A549 (cell line): ENCODE data around the gene PTPRG. TPM values are rescaled to one million over a fixed set of nuclear protein-coding genes. Genes with fewer than 3 reads are reported as not detected.

Experiments
- ATAC-seq, 2 experiments: fragments of 200-7000 bp in 1 of 2; fragments of >200 bp in 1 of 2; cut with Nextera tagmentation in 1 of 2; cut with Tn5 transposase in 1 of 2; 3 replicates each; pipeline versions ENCODE4 v1.8.0 to v1.9.1; 2018 to 2020; ENCODE audit warnings: mild to moderate bottlenecking in 1 of 2, moderate library complexity in 1 of 2
- CTCF ChIA-PET: fragments of 300-600 bp; sonication (Branson Sonifier 250); formaldehyde crosslinking; extraction: SDS; loops from one replicate; lab custom pipeline; 2021; ENCODE audit warnings: antibody characterized with exemption, inconsistent platforms; lab: Yijun Ruan, JAX
- POLR2A ChIA-PET: fragments of 350-600 bp; formaldehyde crosslinking; extraction: SDS; loops from one replicate; lab custom pipeline; 2021; ENCODE audit warnings: antibody characterized with exemption, inconsistent platforms; lab: Yijun Ruan, JAX
- DNase-seq, 2 experiments: peaks; one replicate each; pipeline versions ENCODE4 v3.0.0 to v3.0.0-alpha.2; 2011 to 2016; ENCODE audit warnings: low read depth in 1 of 2, low spot score in 1 of 2
- FAIRE-seq: peaks from 2 replicates; lab custom pipeline; 2011; peaks lifted over from hg19 to GRCh38; lab: Jason Lieb, UNC
- H3K27ac ChIP-seq, 2 experiments: fragments of >200 bp; sonication (Bioruptor Twin); formaldehyde crosslinking; 3 replicates each; pipeline ENCODE4 v1.5.1; 2016 to 2017
- H3K4me1 ChIP-seq: fragments of >200 bp; sonication (Bioruptor Twin); formaldehyde crosslinking; 3 replicates; pipeline ENCODE4 v1.6.1; 2016
- H3K4me2 ChIP-seq: fragments of >200 bp; sonication (Bioruptor Twin); formaldehyde crosslinking; 3 replicates; pipeline ENCODE4 v1.6.1; 2016
- H3K4me3 ChIP-seq: fragments of >200 bp; sonication (Bioruptor Twin); formaldehyde crosslinking; 3 replicates; pipeline ENCODE4 v1.5.1; 2016
- H3K9me3 ChIP-seq: fragments of >200 bp; sonication (Bioruptor Twin); formaldehyde crosslinking; 3 replicates; pipeline ENCODE4 v1.6.1; 2016
- FOSL2 ChIP-seq, 2 experiments: fragments of 450-650 bp in 1 of 2; fragments of >200 bp in 1 of 2; sonication (Bioruptor Twin) in 1 of 2; formaldehyde crosslinking; IDR thresholded peaks; 2 replicates each; pipeline versions ENCODE4 v1.5.0 to v1.6.1; 2016 to 2020; ENCODE audit warnings: mild to moderate bottlenecking in 1 of 2, moderate library complexity in 1 of 2
- JUNB ChIP-seq: fragments of >200 bp; sonication (Bioruptor Twin); formaldehyde crosslinking; IDR thresholded peaks from 2 replicates; pipeline ENCODE4 v1.6.1; 2016
- MYC ChIP-seq: IDR thresholded peaks from 2 replicates; pipeline ENCODE4 v1.6.1; 2012; ENCODE audit warnings: mild to moderate bottlenecking, inconsistent platforms, low read length, improper control_type of control experiment, borderline replicate concordance
- NPAS2 ChIP-seq: fragments of 250-450 bp; sonication (Bioruptor Pico); IDR thresholded peaks from 2 replicates; pipeline ENCODE4 v1.8.0; 2022; ENCODE audit warnings: mild to moderate bottlenecking, moderate library complexity, borderline replicate concordance
- RARB ChIP-seq: fragments of 250-450 bp; sonication (Bioruptor Pico); IDR thresholded peaks from 2 replicates; pipeline ENCODE4 v1.8.0; 2021; ENCODE audit warnings: mild to moderate bottlenecking, moderate library complexity
- RCOR1 ChIP-seq: fragments of 150-350 bp; IDR thresholded peaks from 2 replicates; pipeline ENCODE4 v1.6.1; 2014; ENCODE audit warnings: antibody characterized with exemption, low read length, low read depth
- WGBS: methylation state at CpG from one replicate; pipeline ENCODE4 v1.1.6; 2017; ENCODE audit errors: missing lambda C conversion rate; 5-methylcytosine and 5-hydroxymethylcytosine counted together
- polyA plus RNA-seq, 4 experiments: library from polyadenylated mRNA; depleted of rRNA in 3 of 4; stranded (reverse); fragments of >200 nt; fragmentation: RNase III in 1 of 4; extraction: RNeasy Plus Mini Kit Qiagen cat#74134 plus additional on column Dnase treatment in 1 of 4; gene quantifications; 2 replicates in 3 of 4; 3 replicates in 1 of 4; pipeline ENCODE4 v1.2.3, GENCODE V29; 2011 to 2017
- TF ChIP-seq, protein P1 (sequence below): fragments of 200-600 bp; sonication (generic); IDR thresholded peaks from 2 replicates; pipeline ENCODE4 v1.6.1; 2016; ENCODE audit warnings: antibody characterized with exemption, mild to moderate bottlenecking, moderate library complexity
- TF ChIP-seq, protein P2 (sequence below): fragments of >200 bp; sonication (Bioruptor Twin); formaldehyde crosslinking; IDR thresholded peaks from 3 replicates; pipeline ENCODE4 v1.5.1; 2016

The PTPRG gene
- polyA plus RNA-seq, 2 of the 4 experiments (the other 2 are of a cell fraction): 4.5 to 4.8 TPM

DNA sequence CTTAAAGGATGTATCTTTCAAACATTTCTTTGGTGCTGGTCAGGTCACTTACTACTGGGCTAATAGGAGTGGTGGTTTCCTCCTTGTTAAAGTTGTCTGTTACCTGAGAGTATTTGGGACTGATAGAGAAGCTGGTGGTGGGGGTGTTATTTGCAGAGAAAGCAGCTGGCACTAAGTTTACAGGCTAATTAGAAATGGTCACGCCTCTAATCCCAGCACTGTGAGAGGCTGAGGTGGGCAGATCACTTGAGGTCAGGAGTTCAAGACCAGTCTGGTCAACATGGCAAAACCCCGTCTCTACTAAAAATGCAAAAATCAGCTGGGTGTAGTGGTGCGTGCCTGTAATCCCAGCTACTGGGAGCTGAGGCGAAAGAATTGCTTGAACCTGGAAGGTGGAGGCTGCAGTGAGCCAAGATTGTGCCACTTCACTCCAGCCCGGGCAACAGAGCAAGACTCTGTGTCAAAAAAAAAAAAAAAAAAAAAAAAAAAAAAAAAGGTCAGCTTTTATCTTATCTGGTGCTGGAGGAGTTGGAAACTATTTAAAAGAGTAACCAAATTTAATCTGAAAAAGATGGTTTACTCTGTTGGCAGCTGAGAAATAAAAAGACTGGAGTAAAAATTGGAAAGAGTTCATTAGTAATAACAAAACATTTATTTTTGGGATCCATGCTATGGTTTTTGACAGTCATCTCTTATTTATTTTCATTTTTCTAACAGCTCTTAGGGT lies 332.6 kb downstream of the PTPRG start:
- Histone ChIP-seq H3K27ac (no peak overlapping the region), H3K4me1 (peaks cover 11% of the 10 kb centered on the region), H3K9me3 (no peaks in the 10 kb centered on the region), H3K4me3 (no peak overlapping the region), H3K4me2 (no peak overlapping the region)
- POLR2A ChIA-PET: no interaction called here
- ATAC-seq (no peak), FAIRE-seq (no peak), DNase-seq (no peak)
- CTCF ChIA-PET: interaction anchor here (0.8 kb wide), 1 partner anchor 296 kb away, joined by 3 read pairs; no protein-coding TSS in a partner anchor
- TF ChIP-seq RCOR1 (no peak), JUNB (no peak), RARB (CRISPR knock-in tag) (no peak)
- TF ChIP-seq, protein P1, sequence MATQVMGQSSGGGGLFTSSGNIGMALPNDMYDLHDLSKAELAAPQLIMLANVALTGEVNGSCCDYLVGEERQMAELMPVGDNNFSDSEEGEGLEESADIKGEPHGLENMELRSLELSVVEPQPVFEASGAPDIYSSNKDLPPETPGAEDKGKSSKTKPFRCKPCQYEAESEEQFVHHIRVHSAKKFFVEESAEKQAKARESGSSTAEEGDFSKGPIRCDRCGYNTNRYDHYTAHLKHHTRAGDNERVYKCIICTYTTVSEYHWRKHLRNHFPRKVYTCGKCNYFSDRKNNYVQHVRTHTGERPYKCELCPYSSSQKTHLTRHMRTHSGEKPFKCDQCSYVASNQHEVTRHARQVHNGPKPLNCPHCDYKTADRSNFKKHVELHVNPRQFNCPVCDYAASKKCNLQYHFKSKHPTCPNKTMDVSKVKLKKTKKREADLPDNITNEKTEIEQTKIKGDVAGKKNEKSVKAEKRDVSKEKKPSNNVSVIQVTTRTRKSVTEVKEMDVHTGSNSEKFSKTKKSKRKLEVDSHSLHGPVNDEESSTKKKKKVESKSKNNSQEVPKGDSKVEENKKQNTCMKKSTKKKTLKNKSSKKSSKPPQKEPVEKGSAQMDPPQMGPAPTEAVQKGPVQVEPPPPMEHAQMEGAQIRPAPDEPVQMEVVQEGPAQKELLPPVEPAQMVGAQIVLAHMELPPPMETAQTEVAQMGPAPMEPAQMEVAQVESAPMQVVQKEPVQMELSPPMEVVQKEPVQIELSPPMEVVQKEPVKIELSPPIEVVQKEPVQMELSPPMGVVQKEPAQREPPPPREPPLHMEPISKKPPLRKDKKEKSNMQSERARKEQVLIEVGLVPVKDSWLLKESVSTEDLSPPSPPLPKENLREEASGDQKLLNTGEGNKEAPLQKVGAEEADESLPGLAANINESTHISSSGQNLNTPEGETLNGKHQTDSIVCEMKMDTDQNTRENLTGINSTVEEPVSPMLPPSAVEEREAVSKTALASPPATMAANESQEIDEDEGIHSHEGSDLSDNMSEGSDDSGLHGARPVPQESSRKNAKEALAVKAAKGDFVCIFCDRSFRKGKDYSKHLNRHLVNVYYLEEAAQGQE: no peak
- TF ChIP-seq, protein P2, sequence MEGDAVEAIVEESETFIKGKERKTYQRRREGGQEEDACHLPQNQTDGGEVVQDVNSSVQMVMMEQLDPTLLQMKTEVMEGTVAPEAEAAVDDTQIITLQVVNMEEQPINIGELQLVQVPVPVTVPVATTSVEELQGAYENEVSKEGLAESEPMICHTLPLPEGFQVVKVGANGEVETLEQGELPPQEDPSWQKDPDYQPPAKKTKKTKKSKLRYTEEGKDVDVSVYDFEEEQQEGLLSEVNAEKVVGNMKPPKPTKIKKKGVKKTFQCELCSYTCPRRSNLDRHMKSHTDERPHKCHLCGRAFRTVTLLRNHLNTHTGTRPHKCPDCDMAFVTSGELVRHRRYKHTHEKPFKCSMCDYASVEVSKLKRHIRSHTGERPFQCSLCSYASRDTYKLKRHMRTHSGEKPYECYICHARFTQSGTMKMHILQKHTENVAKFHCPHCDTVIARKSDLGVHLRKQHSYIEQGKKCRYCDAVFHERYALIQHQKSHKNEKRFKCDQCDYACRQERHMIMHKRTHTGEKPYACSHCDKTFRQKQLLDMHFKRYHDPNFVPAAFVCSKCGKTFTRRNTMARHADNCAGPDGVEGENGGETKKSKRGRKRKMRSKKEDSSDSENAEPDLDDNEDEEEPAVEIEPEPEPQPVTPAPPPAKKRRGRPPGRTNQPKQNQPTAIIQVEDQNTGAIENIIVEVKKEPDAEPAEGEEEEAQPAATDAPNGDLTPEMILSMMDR: no peak
- WGBS: 45% methylated on average over 5 of the region's 5 CpGs

DNA sequence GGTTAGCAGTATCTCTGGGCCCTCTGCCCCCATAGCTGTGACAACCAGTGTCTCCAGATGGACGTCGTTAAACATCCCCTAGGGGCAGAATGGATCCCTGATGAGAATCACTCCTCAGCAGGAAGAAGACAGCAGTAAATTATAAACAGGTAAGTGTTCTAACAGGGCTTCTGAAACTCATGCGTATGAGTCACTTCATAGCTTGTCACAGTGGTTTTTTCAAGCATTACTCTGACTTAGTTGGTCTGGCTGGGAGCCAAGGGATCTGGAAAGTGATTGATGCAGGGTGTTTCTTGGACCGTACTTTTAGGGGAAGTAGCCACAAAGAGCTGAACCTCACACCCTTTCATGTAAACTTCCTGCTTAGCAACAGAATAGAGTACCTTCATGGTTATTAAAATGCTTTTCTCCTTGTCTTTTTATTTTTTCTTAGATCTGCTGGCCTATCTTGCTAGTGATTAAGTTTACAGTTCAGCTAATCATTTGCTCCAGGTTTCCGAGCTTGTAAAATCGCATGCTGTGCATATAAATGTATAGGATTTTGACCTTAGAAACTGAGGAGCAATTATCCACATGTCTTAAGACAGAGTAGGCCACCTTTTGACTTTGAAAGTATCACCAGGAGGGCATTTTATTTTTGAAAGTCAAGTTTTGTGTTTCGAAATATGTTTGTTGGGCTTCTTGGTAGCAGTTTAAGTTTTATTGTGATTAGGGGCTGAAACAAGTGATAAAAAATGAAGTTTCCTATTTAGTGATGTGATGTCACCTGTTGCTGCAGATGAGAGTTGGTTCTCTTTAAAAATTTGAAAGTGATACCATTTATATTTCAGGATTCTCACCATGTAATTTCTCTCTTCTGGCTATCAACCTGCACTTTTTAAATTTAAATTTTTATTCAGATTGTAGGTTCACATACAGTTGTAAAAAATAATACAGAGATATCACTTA lies 333.9 kb downstream of the PTPRG start:
- ATAC-seq (peak in 1 of 2 experiments; percentile 71; a peak in 4 of 6 replicates), FAIRE-seq (no peak), DNase-seq (peak; percentile 25 to 29)
- ChIA-PET CTCF (interaction anchor here (1.7 kb wide), 1 partner anchor 10 kb away, joined by 4 read pairs; no protein-coding TSS in a partner anchor), POLR2A (no interaction called here)
- no peak overlapping the region for H3K4me3 ChIP-seq
- no peaks in the 10 kb centered on the region for H3K9me3 ChIP-seq
- TF ChIP-seq FOSL2 (IDR thresholded peaks at IDR 0.05) (no peak), FOSL2 (CRISPR knock-in tag; IDR thresholded peaks at IDR 0.05) (0 out of 2 replicates have a peak, but pooled peaks have one; percentile 18), MYC (no peak)
- H3K27ac ChIP-seq: no peak overlapping the region
- 10% methylated on average over 7 of the region's 7 CpGs for WGBS
- H3K4me2 ChIP-seq: peak overlapping the region; percentile 59
- peaks cover 11% of the 10 kb centered on the region for H3K4me1 ChIP-seq

DNA sequence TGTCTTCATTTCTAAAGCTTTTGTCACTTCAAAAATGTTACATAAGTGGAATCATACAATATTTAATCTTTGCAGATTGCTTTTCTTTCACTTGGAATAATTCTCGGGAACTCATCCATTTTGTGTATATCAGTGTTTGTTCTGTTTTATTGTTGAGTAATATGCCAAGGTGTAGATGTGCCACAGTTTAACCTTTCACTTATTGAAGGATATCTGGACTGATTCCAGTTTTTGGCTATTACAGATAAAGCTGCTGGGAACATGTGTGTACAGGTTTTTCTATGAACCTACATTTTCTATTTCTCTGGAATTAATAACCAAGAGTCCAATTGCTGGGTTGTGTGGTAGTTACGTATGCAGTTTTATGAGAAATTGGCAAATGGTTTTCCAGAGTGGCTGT lies 334.9 kb downstream of the PTPRG start:
- Histone ChIP-seq H3K9me3 (no peaks in the 10 kb centered on the region), H3K27ac (no peak overlapping the region), H3K4me2 (no peak overlapping the region), H3K4me1 (peaks cover 11% of the 10 kb centered on the region), H3K4me3 (no peak overlapping the region)
- CTCF ChIA-PET: interaction anchor here (1.7 kb wide), 1 partner anchor 9 kb away, joined by 4 read pairs; no protein-coding TSS in a partner anchor
- FAIRE-seq: no peak
- POLR2A ChIA-PET: no interaction called here
- no peak for TF ChIP-seq NPAS2
- TF ChIP-seq, protein P1: no peak
- ATAC-seq: no peak
- 63% methylated on average over 2 of the region's 2 CpGs for WGBS
- no peak for DNase-seq
